ENCODE results near the gene TRMT44. TPM values are rescaled to one million over a fixed set of nuclear protein-coding genes. Genes with fewer than 3 reads are reported as not detected.

The TRMT44 gene
- total RNA-seq, 1 experiment from 2014 or later = 17.4 TPM

DNA sequence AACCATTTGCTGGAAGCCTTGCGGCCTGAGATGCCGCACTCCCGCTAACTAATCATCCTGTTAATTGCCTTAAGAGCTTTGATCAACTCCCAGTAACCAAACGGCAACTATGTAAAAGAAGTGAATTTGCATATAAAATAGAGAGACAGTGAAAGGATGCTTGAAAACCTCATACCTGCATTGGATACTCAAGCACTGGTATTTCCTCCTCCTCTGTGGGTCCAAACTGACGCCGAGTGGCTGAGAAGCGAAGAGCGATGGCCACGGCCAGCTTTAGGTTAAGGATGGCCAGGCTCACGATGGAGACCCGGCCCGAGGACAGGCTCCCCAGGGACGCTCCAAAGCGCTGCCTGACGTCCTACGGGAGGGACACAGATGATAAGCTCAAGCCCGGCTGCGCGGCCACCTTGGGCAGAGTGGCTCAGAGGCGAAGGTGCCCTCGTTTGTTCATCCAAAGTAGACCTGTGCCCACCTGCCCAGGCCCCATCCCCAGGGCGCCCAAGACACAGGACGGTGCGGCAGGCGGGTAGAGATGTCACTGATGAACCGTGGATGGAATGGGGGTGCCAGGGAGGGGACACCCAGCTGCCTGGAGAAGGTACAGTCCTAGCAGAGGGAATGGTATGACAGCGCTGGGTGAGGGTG lies 43.7 kb upstream of the TRMT44 start:
- TF ChIP-seq, protein P1, sequence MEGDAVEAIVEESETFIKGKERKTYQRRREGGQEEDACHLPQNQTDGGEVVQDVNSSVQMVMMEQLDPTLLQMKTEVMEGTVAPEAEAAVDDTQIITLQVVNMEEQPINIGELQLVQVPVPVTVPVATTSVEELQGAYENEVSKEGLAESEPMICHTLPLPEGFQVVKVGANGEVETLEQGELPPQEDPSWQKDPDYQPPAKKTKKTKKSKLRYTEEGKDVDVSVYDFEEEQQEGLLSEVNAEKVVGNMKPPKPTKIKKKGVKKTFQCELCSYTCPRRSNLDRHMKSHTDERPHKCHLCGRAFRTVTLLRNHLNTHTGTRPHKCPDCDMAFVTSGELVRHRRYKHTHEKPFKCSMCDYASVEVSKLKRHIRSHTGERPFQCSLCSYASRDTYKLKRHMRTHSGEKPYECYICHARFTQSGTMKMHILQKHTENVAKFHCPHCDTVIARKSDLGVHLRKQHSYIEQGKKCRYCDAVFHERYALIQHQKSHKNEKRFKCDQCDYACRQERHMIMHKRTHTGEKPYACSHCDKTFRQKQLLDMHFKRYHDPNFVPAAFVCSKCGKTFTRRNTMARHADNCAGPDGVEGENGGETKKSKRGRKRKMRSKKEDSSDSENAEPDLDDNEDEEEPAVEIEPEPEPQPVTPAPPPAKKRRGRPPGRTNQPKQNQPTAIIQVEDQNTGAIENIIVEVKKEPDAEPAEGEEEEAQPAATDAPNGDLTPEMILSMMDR (conservative IDR thresholded peaks at IDR 0.05) = no peak
- TF ChIP-seq EZH2 (IDR thresholded peaks at IDR 0.05; ENCODE audit: low read depth) = no peak
- Histone ChIP-seq H3K27me3 (ENCODE audit: insufficient read depth, low read depth) (no peaks in the 10 kb centered on the region), H3K36me3 (ENCODE audit: low read depth) (no peaks in the 10 kb centered on the region), H4K20me1 (ENCODE audit: insufficient read depth) (no peaks in the 10 kb centered on the region), H3F3A (ENCODE audit: insufficient read depth, low read depth) (peaks cover 12% of the 10 kb centered on the region; the same call in 1 of the 2 replicates), H3K4me3 (no peak overlapping the region), H3K9me3 (ENCODE audit: insufficient read depth, low read depth) (no peaks in the 10 kb centered on the region), H3K9me2 (ENCODE audit: insufficient read depth) (no peaks in the 10 kb centered on the region), H2AFZ (no peak overlapping the region), H3K79me2 (ENCODE audit: low read depth) (no peaks in the 10 kb centered on the region), H3K27ac (no peak overlapping the region), H3K4me2 (no peak overlapping the region), H3K4me1 (replicated peaks; ENCODE audit: insufficient read depth) (peaks cover 22% of the 10 kb centered on the region)
- intact Hi-C loops (cut with micrococcal nuclease; ENCODE audit: unreplicated experiment) = no loop called here
- no peak for DNase-seq
- POLR2A ChIA-PET (ENCODE audit: unreplicated experiment) = no interaction called here
- no TSS peak for BruUV-seq (replicated peaks)
- CTCF ChIA-PET = no interaction called here

DNA sequence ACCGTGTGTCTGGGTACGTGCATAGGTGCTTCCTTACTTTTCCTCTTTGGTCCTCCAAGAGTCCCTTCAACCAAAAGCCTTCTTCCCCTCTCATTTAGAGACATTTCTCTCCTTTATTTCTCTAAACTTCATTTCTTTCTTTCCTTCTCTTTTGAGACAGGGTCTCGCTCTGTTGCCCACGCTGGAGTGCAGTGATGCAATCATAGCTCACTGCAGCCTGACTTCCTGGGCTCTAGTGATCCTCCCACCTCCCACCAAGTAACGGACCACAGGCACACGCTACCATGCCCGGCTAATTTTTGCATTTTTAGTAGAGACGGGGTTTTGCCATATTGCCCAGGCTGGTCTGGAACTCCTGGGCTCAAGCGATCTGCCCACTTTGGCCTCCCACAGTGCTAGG lies 42.2 kb upstream of the TRMT44 start:
- H2AFZ ChIP-seq = no peak overlapping the region
- H3F3A ChIP-seq (ENCODE audit: insufficient read depth, low read depth) = peaks cover 4% of the 10 kb centered on the region; the same call in 1 of the 2 replicates
- no peaks in the 10 kb centered on the region for H3K79me2 ChIP-seq (ENCODE audit: low read depth)
- no peak overlapping the region for H3K4me2 ChIP-seq
- ChIA-PET POLR2A (ENCODE audit: unreplicated experiment) (no interaction called here), CTCF (no interaction called here)
- no peaks in the 10 kb centered on the region for H3K27me3 ChIP-seq (ENCODE audit: insufficient read depth, low read depth)
- no peak for TF ChIP-seq EZH2 (IDR thresholded peaks at IDR 0.05; ENCODE audit: low read depth)
- TF ChIP-seq, protein P1 (conservative IDR thresholded peaks at IDR 0.05) = no peak
- H3K9me2 ChIP-seq (ENCODE audit: insufficient read depth) = no peaks in the 10 kb centered on the region
- intact Hi-C loops (cut with micrococcal nuclease; ENCODE audit: unreplicated experiment) = no loop called here
- no TSS peak for BruUV-seq (replicated peaks)
- H3K4me3 ChIP-seq = no peak overlapping the region
- H3K27ac ChIP-seq = no peak overlapping the region
- H3K36me3 ChIP-seq (ENCODE audit: low read depth) = no peaks in the 10 kb centered on the region
- no peaks in the 10 kb centered on the region for H3K9me3 ChIP-seq (ENCODE audit: insufficient read depth, low read depth)
- no peaks in the 10 kb centered on the region for H4K20me1 ChIP-seq (ENCODE audit: insufficient read depth)
- no peak for DNase-seq
- peaks cover 8% of the 10 kb centered on the region for H3K4me1 ChIP-seq (replicated peaks; ENCODE audit: insufficient read depth)

DNA sequence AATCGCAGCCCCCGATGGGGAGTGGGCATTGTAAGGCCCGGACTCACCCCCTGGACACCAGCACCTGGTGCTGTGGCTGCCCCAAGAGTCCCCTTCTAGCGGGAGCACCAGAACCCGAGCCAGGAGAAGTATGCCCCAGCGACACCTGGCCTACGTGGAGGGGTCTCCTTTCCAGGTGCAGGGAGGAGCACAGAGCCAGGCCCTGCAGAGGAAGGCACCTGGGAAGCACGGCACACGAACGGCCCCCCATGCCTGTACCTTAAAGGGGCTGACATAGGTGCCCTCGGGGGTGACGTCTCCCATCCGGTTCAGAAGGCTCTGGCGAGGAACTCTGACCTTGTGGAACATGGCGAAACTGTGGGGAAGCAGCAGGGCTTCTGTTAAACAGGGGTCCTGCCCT lies 41.3 kb upstream of the TRMT44 start:
- Histone ChIP-seq H3K4me3 (no peak overlapping the region), H3K4me1 (replicated peaks; ENCODE audit: insufficient read depth) (no peaks in the 10 kb centered on the region), H3F3A (ENCODE audit: insufficient read depth, low read depth) (no peaks in the 10 kb centered on the region; the same call in 1 of the 2 replicates), H3K27ac (no peak overlapping the region), H3K4me2 (no peak overlapping the region), H2AFZ (no peak overlapping the region), H3K9me2 (ENCODE audit: insufficient read depth) (no peaks in the 10 kb centered on the region), H3K79me2 (ENCODE audit: low read depth) (no peaks in the 10 kb centered on the region), H3K27me3 (ENCODE audit: insufficient read depth, low read depth) (no peaks in the 10 kb centered on the region), H3K36me3 (ENCODE audit: low read depth) (no peaks in the 10 kb centered on the region), H3K9me3 (ENCODE audit: insufficient read depth, low read depth) (no peaks in the 10 kb centered on the region), H4K20me1 (ENCODE audit: insufficient read depth) (no peaks in the 10 kb centered on the region)
- TF ChIP-seq, protein P1 (conservative IDR thresholded peaks at IDR 0.05) = no peak
- no peak for TF ChIP-seq EZH2 (IDR thresholded peaks at IDR 0.05; ENCODE audit: low read depth)
- CTCF ChIA-PET = no interaction called here
- BruUV-seq (replicated peaks) = no TSS peak
- no peak for DNase-seq
- intact Hi-C loops (cut with micrococcal nuclease; ENCODE audit: unreplicated experiment) = no loop called here
- POLR2A ChIA-PET (ENCODE audit: unreplicated experiment) = no interaction called here

Data from PC-9 (cell line).